Smooth muscle cell (in vitro differentiated cells): ENCODE results near the gene PTPN20. TPM values are rescaled to one million over a fixed set of nuclear protein-coding genes. Genes with fewer than 3 reads are reported as not detected.

Experiments used
- DNase-seq: peaks from one replicate; lab custom pipeline; 2025; ENCODE audit not compliant: unreplicated experiment; lab: John Stamatoyannopoulos, UW
- H2AFZ ChIP-seq: fragments of 200-600 bp; sonication (generic); 2 replicates; pipeline ENCODE4 v1.6.0; 2016; ENCODE audit warnings: antibody characterized with exemption, low read depth, mild to moderate bottlenecking
- H3F3A ChIP-seq: fragments of 200-600 bp; sonication (generic); 2 replicates; pipeline ENCODE4 v1.6.0; 2017; ENCODE audit warnings: antibody characterized with exemption, low read depth
- H3K27ac ChIP-seq: fragments of 200-600 bp; sonication (generic); 2 replicates; pipeline ENCODE4 v1.5.1; 2016; ENCODE audit warnings: low read depth, mild to moderate bottlenecking
- H3K27me3 ChIP-seq: fragments of 200-600 bp; sonication (generic); 2 replicates; pipeline ENCODE4 v1.6.1; 2016; ENCODE audit warnings: low read depth, mild to moderate bottlenecking
- H3K36me3 ChIP-seq: fragments of 200-600 bp; sonication (generic); 2 replicates; pipeline ENCODE4 v1.5.1; 2016; ENCODE audit warnings: low read depth
- H3K4me1 ChIP-seq: fragments of 200-600 bp; sonication (generic); 2 replicates; pipeline ENCODE4 v1.5.1; 2016; ENCODE audit warnings: low read depth
- H3K4me2 ChIP-seq: fragments of 200-600 bp; sonication (generic); 2 replicates; pipeline ENCODE4 v1.6.0; 2016; ENCODE audit warnings: mild to moderate bottlenecking
- H3K4me3 ChIP-seq: fragments of 200-600 bp; sonication (generic); 2 replicates; pipeline ENCODE4 v1.5.1; 2016; ENCODE audit warnings: mild to moderate bottlenecking
- H3K79me2 ChIP-seq: fragments of 200-600 bp; sonication (generic); 2 replicates; pipeline ENCODE4 v1.6.0; 2016; ENCODE audit warnings: low read depth, mild to moderate bottlenecking
- H3K9ac ChIP-seq: fragments of 200-600 bp; sonication (generic); 2 replicates; pipeline ENCODE4 v1.6.0; 2016; ENCODE audit warnings: low read depth
- H3K9me3 ChIP-seq: fragments of 200-600 bp; sonication (generic); replicated peaks from 2 replicates; pipeline ENCODE4 v1.5.1; 2016; ENCODE audit warnings: low read depth
- H4K20me1 ChIP-seq: fragments of 200-600 bp; sonication (generic); 2 replicates; pipeline ENCODE4 v1.6.0; 2016; ENCODE audit warnings: low read depth
- WGBS: methylation state at CpG from one replicate; pipeline ENCODE4 v1.1.7; 2016; ENCODE audit warnings: low lambda C conversion rate; 5-methylcytosine and 5-hydroxymethylcytosine counted together
- polyA plus RNA-seq: library from polyadenylated mRNA; unstranded; fragments of >200 nt; fragmentation: Nextera tagmentation; extraction: Ambion mirVana; gene quantifications from 2 replicates; pipeline ENCODE4 v1.2.1, GENCODE V29; 2016
- total RNA-seq: library from RNA; depleted of rRNA; stranded (reverse); fragments of >200 nt; gene quantifications from 2 replicates; pipeline ENCODE4 v1.2.3, GENCODE V29; 2014
- TF ChIP-seq, protein P1 (sequence below): fragments of 200-600 bp; sonication (generic); IDR thresholded peaks from 2 replicates; pipeline ENCODE4 v1.5.1; 2017; ENCODE audit warnings: borderline replicate concordance, mild to moderate bottlenecking, antibody characterized with exemption; ENCODE audit not compliant: insufficient read depth, poor library complexity, severe bottlenecking

PTPN20 gene
- total and polyA plus RNA-seq, 2 experiments from 2014 or later = not detected

DNA sequence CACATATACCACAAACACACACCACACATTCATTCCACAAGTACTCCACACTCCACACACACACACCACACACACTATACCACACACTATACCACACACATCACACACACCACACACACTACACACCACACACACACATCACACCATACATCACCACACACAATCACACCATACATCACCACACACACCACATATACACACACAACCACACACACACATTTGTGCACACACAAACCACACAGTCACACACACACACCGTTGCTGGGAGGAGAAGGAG is 112.8 kb downstream of the PTPN20 start:
- Histone ChIP-seq H3K27ac (no peak overlapping the region), H2AFZ (no peak overlapping the region), H3K79me2 (no peaks in the 10 kb centered on the region), H3K9me3 (no peaks in the 10 kb centered on the region), H3F3A (no peaks in the 10 kb centered on the region), H4K20me1 (no peaks in the 10 kb centered on the region), H3K27me3 (no peaks in the 10 kb centered on the region), H3K4me2 (no peak overlapping the region), H3K4me1 (no peaks in the 10 kb centered on the region), H3K36me3 (no peaks in the 10 kb centered on the region), H3K4me3 (no peak overlapping the region), H3K9ac (no peak overlapping the region)
- no peak for DNase-seq
- TF ChIP-seq, protein P1, sequence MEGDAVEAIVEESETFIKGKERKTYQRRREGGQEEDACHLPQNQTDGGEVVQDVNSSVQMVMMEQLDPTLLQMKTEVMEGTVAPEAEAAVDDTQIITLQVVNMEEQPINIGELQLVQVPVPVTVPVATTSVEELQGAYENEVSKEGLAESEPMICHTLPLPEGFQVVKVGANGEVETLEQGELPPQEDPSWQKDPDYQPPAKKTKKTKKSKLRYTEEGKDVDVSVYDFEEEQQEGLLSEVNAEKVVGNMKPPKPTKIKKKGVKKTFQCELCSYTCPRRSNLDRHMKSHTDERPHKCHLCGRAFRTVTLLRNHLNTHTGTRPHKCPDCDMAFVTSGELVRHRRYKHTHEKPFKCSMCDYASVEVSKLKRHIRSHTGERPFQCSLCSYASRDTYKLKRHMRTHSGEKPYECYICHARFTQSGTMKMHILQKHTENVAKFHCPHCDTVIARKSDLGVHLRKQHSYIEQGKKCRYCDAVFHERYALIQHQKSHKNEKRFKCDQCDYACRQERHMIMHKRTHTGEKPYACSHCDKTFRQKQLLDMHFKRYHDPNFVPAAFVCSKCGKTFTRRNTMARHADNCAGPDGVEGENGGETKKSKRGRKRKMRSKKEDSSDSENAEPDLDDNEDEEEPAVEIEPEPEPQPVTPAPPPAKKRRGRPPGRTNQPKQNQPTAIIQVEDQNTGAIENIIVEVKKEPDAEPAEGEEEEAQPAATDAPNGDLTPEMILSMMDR = no peak
- WGBS = 93% methylated on average over 1 of the region's 1 CpG

GRCh38 chr10:47024399-47025252 is 113.4 kb downstream of the PTPN20 start:
- 31% methylated on average over 9 of the region's 9 CpGs for WGBS

GRCh38 chr10:47025253-47025539 is 114.0 kb downstream of the PTPN20 start:
- Histone ChIP-seq H4K20me1 (no peaks in the 10 kb centered on the region), H3K9ac (no peak overlapping the region), H3K36me3 (no peaks in the 10 kb centered on the region), H2AFZ (no peak overlapping the region), H3K4me1 (no peaks in the 10 kb centered on the region), H3K4me2 (no peak overlapping the region), H3K27ac (no peak overlapping the region), H3K79me2 (no peaks in the 10 kb centered on the region), H3K9me3 (no peaks in the 10 kb centered on the region), H3F3A (no peaks in the 10 kb centered on the region), H3K4me3 (no peak overlapping the region), H3K27me3 (no peaks in the 10 kb centered on the region)
- 72% methylated on average over 4 of the region's 4 CpGs for WGBS
- TF ChIP-seq, protein P1 = no peak
- DNase-seq = no peak

More at GRCh38 chr10:47024399-47025252, 113.4 kb downstream of the PTPN20 start:
- Histone ChIP-seq H3K27me3 (no peaks in the 10 kb centered on the region), H3K4me1 (no peaks in the 10 kb centered on the region), H3F3A (no peaks in the 10 kb centered on the region), H3K36me3 (no peaks in the 10 kb centered on the region), H3K79me2 (no peaks in the 10 kb centered on the region), H2AFZ (no peak overlapping the region), H3K9ac (no peak overlapping the region), H3K27ac (no peak overlapping the region), H3K9me3 (no peaks in the 10 kb centered on the region), H3K4me3 (no peak overlapping the region), H3K4me2 (no peak overlapping the region), H4K20me1 (no peaks in the 10 kb centered on the region)
- TF ChIP-seq, protein P1 = peak; percentile 82
- no peak for DNase-seq

DNA sequence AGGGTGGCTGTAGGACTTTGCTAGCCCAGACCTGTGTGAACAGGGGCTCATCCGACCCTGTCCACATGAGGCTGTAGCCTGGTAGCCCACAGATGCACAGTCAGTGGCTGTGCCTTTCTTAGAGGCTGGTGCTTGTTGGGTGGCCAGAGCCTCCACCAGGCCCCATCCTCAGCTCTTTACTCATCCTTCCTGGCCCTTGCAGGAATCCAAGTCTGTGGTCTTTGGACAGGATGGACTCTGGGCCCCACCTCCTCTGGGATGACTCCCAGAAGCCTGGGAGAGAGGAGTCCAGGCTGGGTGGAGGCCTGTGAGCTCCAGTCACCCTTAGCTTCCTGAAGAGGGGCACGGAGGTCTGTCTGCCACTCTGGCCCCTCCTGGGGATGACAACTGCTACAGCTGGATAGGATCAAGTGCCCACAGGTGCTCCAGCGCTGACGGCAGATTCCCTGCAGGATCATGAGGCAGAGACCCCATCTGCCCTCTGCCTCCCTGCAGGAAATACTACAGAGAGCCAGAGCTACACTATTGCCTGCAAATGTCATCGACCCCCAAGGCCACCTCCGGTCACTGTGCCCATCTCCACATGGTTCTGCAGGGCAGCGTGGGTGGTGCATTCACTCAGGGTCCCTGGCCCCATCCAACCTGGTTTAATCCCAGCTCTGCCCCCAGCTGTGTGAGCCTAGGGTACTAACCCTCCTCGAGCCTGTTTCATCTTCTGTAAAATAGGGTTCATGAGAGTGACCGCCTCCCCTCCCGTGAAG is 114.5 kb downstream of the PTPN20 start:
- Histone ChIP-seq H3K27me3 (no peaks in the 10 kb centered on the region), H3K27ac (no peak overlapping the region), H3F3A (no peaks in the 10 kb centered on the region), H3K36me3 (no peaks in the 10 kb centered on the region), H3K9ac (no peak overlapping the region), H3K9me3 (no peaks in the 10 kb centered on the region), H3K4me1 (no peaks in the 10 kb centered on the region), H3K4me2 (no peak overlapping the region), H4K20me1 (no peaks in the 10 kb centered on the region), H3K4me3 (no peak overlapping the region), H3K79me2 (no peaks in the 10 kb centered on the region), H2AFZ (no peak overlapping the region)
- no peak for DNase-seq
- TF ChIP-seq, protein P1 = no peak
- WGBS = 90% methylated on average over 10 of the region's 10 CpGs
